NCI-H526 treated with DMSO at 0.1 percent for 48 hours (cell line): ENCODE results near the gene TUBA4B.
"Not testable (repeated sequence)": the region's sequence is repeated elsewhere in the genome, so short reads cannot be mapped to it uniquely, and the experiment has no call there.

Experiments used
- DNase-seq: peaks from one replicate; lab custom pipeline; 2025; lab: John Stamatoyannopoulos, UW

Gene TUBA4B

DNA sequence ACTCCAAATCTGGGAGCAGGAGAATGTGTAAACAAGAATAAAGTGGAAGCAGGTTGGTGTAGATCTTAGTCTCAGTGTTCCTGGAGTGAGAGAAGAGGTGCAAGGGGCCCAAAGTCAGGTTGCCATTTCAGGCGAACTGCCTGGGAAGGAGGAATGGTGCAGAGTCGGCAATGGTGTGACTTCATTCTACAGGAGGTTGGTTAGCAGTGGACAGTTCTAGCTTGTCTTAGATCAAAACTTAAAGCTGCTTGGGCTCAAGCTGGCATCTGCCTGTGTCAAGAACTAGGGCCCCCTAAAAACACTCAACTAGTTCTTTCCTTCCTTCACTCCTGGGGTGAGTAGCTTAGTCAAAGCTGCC is 4.2 kb upstream of the TUBA4B start:
- DNase-seq: no peak

DNA sequence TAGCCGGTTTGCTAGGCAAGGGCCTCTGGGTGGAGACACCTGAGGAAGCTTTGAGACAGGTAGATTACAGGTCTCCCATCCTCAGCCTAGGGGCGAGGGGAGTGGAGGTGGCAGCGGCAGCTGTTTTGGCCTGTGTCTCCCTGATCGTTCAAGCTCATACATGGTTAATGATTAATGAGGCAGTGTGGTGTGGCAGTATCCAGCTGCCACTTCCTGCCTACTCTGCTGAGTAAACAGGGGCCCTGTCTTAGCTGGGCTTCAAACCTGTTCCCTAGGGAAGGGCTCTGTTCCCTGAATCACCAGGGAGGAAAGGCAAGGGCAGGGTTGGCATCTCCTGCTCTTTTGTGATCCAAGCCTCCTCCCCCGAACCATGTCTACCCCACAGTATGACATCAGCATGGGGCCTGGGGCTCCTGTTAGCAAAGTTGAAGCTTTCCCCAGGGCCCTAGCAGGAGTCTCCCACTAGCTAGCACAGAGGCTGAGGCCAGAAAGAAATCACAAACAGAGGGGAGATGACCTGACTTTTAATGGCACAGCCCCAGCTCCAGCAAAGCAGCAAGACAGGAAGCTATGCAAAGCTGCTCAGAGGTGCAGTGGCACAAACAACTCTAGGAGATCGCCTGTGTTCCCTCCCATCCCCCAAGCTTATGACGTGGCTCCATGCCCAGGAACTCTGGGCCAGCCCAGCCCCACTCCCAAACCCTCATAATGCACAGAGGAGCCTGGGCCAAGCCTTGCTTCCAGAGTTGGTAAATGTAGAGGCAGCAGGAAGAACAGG is 3.7 kb upstream of the TUBA4B start:
- peak; percentile 90 for DNase-seq

DNA sequence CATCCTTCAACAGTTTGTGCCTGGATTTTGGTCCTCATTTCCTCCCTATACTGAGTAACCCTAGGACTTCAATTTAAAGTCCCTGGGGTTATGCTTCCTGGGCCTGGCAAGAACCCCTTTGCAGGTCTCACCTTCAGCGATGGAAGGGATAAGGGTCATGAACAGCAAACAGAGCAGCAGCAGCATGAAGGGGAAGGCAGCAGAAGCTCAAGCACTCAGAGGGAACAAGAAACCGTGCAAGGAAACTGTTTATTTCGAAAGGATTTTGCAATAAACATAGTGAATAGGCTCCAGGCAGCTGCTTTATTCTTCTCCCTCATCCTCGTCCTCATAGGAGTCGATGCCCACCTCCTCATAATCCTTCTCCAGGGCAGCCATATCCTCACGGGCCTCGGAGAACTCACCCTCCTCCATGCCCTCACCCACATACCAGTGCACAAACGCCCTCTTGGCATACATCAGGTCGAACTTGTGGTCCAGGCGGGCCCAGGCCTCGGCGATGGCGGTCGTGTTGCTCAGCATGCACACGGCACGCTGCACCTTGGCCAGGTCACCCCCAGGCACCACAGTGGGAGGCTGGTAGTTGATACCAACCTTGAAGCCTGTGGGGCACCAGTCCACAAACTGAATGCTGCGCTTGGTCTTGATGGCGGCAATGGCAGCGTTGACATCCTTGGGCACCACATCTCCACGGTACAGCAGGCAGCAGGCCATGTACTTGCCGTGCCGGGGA is 2.8 kb upstream of the TUBA4B start:
- no peak for DNase-seq

DNA sequence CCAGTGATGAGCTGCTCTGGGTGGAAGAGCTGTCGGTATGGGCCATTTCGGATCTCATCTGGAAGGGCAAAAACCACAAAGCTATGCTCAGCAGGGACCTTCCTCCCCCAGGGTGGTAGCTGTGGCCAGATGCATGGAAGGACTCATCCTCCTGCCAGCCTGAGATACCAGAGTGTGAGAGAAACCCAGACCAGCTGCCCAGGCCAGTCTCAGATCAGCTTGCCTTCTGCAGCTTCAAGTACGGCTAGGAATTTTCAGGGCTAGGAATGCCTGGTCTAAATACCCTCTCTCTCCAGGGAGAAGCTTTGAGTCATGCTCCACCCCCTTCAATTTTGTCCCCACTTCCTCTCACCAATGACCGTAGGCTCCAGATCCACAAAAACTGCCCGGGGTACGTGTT is 1.4 kb upstream of the TUBA4B start:
- DNase-seq: no peak

DNA sequence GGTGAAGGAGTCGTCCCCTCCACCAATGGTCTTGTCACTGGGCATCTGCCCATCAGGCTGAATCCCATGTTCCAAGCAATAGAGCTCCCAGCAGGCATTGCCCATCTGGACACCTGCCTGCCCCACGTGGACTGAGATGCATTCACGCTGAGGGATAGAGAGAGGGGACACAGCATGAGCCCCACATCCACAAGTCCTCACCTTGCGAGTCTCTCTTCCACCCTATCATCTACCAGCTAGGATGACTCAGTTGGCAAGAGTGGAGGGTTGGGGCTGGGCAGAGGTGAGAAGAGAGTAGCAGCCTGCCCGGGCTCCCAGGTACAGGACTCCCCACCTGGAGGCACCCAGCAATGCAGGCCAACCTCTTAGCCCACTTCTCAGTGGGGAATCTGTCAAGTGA is 959 bp upstream of the TUBA4B start:
- no peak for DNase-seq

DNA sequence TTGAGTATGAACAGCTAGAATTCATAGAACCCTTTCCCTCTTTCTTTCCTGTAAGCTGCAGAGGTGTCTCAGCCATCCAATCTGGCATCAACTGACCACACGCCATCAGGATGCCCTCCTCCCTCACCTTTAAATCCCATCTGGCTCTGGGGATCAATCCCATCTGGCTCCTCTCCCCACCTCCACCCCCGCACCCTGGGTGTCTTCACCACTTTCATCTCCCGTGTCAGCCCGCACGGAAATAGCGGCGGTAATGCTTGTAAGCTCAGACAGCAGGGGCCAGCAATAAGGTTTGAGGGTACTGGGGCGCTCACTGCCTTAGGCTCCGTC is 508 bp upstream of the TUBA4B start:
- no peak for DNase-seq

DNA sequence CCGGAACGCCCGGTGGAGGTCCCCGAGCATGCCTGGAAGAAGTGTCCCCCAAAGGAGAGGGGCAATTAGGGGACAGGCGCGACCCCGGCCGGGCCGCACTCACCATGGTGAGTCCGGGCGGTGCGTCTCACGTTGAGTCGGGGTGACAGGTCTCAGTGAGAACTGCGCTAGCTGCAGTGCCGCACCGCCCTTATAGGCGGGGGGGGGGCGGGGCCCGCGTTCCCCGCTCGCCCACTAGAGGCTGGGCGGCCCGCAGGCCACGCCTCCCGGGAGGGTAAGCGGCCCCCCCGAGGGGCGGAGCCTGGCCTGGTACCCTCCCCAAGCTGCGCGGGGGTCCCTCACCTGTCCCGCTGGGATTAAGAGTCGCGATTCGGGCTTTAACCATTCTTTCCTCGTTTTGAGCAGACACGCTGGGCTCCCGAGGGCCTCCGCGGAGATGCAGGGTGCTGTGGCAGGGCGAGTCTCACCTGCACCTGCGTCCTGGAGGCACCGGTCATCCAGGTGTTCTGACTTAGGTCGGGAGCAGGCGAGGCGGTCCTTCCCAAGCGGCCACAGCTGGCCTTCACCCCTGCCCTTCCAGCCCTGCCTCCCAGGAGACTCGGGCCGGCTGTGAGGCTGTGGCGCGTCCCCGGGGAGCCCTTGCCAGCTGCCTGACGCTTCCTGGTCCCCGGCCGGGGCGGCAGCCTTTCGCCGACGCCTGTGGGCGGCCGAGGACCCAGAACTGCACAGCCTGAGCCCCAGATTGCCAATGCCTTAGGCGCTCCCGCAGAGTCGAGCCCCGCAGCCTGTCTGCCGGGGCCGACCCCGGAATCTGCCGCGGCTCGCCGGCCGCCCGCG is 928 bp downstream of the TUBA4B start, which contains the start of gene TUBA4A:
Gene TUBA4A (minus strand): TSS at position 166 of the 837 bp plus-strand sequence. CDS start 60 bp downstream, at position 106.
- peak; percentile 60 for DNase-seq

DNA sequence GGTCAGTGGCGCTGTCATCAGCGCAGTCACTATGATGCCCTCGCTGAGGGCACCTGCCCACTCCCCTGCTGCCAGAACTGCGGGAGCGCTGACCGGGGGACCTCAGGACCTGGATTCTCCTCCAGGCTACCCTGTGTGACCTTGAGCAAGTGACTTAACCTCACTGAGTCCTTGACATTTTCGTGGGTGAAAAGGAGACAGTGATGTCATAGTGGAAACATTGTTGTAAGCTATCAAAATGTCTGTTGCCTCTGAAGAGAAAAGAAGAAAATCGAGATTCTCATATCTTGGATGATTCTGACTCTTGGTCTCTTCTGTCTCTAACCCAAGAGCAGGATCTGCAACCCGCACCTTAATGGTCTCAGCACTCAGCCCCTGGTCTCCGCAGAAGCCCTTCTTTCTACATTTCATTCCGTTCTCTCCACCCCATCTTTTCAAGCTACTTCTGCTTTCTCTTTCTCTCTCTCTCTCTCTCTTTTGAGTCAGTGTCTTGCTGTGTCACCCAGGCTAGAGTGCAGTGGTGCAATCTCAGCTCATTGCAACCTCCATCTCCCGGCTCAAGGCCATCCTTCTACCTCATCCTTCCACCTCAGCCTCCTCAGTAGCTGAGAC is 1.7 kb downstream of the TUBA4B start:
- no peak for DNase-seq

DNA sequence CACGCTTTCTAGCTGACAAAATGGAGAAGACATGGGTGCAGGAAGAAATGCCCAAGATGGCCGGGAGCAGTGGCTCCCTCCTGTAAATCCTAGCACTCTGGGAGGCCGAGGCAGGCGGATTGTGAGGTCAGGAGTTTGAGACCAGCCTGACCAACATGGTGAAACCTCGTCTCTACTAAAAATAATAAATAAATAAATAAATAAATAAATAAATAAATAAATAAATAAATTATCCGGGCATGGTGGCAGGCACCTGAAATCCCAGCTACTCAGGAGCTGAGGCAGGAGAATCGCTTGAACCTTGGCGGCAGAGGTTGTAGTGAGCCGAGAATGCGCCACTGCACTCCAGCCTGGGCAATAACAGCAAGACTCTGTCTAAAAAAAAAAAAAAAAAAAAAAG is 5.9 kb downstream of the TUBA4B start:
- DNase-seq: not testable (repeated sequence)

DNA sequence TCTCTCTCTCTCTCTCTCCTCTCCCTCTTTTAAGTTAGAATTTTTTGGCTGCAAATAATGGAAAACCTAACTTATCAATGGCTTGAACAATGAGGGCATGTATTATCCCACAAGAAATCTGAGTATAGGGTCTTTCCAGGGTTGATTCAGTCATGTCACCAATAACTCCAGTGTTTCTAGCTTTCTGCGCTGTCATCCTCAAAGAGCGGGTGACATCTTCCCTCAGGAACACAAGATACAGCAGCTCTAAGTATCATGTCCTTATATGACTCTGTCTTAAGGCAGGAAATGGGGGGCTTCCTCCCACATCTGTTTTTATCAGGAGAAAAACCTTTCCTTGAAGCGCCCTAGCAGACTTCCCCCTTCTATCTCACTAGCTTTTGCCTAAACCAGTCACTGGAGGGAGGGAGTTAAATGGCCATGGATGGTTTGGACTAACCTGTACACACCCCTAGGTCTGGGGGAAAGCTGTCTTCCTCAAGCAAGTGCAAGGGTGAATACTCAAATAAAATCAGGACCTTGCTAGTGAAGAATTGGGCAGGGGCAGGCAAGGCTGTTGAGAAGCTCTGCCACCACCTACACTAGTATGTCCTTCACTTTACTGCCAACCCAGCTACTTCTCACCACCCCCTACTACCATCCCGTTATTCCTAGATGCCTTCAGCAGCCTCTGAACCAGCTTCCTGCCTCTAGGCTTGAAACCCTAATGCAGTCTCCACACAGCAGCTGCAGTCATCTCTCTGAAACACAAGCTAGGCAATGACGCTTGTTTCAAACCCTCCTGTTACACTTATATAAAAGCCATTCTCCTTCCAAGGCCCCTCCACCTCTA is 8.2 kb downstream of the TUBA4B start:
- DNase-seq: no peak

DNA sequence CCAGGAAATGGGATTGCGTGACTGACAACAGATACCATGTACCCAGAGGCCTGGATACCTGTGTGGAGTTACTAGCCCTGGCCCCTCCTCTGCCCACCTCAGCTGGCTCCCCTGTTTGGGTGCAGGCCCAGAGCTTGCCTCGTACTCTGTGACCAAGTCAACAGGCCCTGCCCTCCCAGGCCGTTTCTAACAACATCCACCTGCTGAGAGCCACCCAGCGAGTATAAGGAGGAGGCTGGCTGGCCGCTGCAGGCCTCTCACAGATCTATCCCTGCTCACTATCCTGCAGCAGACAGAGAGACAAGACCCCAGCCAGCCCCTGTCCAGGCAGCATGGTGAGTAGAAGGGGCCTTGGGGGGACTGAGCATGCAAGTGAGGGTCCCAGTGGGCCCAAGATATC is 13.2 kb downstream of the TUBA4B start:
- no peak for DNase-seq

DNA sequence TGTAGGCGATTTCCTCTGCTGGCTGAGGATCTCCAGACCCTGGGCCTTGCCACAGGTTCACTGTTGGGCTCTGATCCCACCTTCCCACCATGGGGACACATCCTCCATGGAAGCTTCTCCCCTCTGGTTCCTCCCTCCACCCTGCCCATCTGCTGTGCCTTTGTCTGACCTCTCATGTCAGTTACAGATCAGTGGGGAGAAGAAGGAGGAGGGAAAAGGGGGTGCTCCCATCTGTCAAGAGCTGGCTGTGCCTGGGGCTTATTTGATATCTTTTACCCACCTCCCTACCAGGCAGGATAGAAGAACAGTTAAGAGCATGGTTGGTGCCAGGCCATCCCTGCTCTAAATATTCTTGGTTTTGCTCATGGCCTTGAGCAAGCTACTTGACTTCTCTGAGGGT is 13.8 kb downstream of the TUBA4B start:
- no peak for DNase-seq

DNA sequence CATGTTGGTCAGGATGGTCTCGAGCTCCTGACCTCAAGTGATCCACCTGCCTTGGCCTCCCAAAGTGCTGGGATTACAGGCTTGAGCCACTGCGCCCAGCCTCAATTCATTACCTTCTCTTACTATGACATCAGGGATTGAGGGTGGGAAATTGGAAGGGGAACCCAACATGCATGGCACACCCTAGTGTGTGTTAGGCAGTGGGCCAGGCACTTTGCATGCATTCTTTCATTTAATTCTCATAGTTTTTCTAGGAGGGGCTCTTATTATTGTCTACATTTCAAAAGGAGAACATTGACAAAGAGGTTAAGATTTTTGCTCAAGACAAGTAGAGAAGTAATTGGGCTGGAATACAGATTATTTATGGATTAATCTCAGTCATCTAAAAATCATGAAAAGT is 15.3 kb downstream of the TUBA4B start:
- DNase-seq: no peak

DNA sequence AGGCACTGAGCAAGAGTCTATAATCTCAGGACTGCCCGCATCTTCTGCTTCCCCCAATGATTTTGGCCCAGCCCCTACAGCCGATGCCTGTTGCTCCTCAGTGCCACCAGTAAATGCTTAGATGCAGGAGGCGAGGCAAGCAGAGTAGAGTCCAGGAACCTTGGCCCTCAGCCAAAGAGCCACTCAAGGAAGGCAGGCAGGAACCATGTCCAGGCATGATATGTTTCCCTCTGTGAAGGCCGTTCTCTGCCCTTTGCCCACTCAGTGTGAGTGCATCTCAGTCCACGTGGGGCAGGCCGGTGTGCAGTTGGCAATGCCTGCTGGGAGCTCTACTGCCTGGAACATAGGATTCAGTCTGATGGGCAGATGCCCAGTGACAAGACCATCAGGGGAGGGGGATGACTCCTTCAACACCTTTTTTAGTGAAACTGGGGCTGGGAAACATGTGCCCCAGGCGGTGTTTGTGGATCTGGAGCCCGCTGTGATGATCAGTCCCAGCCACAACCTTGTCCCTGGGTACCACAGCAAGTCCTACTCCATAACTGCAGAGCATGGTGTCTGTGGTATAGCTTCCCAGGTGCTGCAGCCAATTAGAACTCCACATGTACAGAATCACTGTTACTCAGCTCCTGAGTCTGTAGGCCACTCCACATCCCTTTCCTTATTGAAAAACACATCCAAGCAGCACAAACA is 16.5 kb downstream of the TUBA4B start:
- no peak for DNase-seq

DNA sequence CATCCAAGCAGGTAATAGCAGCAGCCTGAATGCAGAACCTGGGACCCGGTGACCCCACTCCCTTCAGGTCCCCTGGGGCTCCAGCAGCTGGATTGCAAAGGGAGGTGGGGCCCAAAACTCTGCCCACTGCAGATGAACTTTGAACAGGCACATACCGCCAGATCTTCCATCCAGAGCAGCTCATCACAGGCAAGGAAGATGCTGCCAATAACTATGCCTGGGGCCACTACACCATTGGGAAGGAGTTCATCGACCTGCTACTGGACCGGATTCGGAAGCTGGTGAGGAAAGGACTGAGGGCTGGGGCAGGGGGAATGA is 17.0 kb downstream of the TUBA4B start:
- DNase-seq: no peak

DNA sequence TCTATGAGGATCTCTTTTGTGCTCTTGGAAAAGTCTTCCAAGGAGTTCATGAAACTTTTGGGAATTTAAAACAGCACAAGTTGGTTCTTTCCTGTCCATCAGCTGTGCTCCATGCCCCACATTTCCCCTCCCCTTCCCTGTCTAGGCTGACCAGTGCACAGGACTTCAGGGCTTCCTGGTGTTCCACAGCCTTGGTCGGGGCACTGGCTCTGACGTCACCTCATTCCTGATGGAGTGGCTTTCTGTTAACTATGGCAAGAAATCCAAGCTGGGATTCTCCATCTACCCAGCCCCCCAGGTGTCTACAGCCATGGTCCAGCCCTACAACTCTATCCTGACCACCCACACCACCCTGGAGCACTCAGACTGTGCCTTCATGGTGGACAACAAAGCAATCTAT is 18.0 kb downstream of the TUBA4B start:
- no peak for DNase-seq

DNA sequence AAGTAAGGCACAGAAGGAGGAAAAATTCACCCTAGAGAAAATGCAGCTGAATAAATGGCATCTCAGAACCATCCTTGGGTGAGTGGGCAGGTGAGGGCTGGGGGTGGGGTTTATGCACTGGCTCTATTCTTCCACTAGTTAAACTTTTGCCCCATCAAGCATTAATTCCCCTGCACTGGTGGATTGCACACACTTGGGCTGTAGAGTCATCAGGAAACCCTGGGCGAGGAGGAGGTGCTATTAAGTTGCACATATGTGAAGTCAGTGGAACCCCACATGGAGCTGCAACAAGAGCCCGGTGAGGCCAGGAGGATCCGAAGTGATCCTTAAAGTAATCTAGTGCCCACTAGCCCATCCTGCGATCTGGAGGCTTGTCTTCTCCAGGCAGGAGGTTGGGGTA is 19.3 kb downstream of the TUBA4B start:
- no peak for DNase-seq

DNA sequence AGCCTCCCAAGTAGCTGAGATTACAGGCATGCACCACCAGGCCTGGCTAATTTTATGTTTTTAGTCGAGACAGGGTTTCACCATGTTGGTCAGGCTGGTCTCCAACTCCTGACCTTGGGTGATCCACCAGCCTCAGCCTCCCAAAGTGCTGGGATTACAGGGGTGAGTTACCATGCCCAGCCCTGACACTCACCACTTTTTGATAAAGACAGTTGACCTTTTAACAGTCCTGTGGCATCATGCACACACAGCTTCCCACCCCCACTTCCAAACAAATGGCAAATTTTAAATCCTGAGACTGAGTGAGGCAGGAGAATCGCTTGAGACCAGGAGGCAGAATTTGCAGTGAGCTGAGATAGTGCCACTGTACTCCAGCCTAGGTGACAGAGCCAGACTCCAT is 20.0 kb downstream of the TUBA4B start:
- DNase-seq: no peak

DNA sequence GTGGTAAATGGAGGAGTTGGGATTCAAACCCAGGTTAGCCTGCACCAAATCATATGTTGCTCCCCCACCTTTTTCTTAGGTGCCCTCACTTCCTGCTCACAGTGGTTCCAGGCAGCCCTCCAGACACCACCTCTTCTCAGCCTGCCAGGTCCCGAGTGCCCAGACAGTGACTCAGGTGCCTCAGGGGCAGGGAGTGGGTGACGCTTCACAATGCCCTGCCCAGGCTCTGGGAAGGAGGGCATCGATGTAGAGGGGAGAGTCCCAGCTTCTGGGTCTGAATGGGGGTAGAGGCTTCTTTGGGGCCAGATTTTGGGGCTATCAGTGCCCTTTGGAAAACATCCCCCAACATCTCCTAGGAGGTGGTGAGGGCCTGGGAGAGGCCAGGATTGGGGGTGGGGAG is 20.9 kb downstream of the TUBA4B start:
- DNase-seq: no peak

DNA sequence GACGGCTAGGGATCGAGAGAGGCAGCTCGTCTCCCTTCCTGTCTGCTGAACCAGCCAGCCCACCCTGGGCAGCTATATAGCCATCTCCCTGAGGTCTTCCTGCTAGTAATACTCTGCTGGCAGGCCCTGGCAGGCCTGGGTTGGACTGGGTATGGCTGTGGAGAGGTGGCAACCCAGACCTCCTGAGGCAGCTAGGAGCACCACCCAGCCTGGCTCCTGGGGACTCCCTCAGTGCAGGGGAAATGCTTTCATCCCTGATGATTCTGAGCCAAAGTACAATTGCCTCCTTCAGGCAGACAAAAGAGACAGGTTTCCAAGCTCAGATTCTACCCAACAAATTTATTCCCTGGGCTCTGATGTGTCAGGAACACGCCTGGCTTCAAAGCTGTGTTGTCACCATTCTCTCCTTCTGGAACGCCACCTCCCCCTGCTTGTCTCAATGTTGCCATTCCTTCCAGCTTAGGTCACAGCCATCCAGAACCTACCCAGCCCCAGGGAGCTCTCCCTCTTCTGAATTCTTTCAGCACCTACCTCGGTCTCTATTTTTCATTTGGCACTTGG is 21.4 kb downstream of the TUBA4B start:
- no peak for DNase-seq
